ENCODE data around the gene FKBP1B. TPM values are rescaled to one million over a fixed set of nuclear protein-coding genes. Genes with fewer than 3 reads are reported as not detected.
A peak's percentile ranks its signal among the peaks of the same experiment; 100 is the strongest.

The FKBP1B gene
- total and polyA plus RNA-seq, 10 donors, result 2.4 to 5.1 (median 3.5) TPM

GRCh38 chr2:24072259-24072658, 22.7 kb downstream of the FKBP1B start:
- Histone ChIP-seq H3K27me3 (replicated peaks in 1 of 7) (no peaks in the 10 kb centered on the region), H3K9me3 (no peaks in the 10 kb centered on the region), H3K27ac (no peak overlapping the region), H3K4me3 (no peak overlapping the region), H3K4me1 (peaks cover 5 to 58% (median 28%) of the 10 kb centered on the region in 6 donors), H3K36me3 (peaks cover 0 to 72% (median 51%) of the 10 kb centered on the region in 6 donors)
- TF ChIP-seq POLR2A (IDR thresholded peaks at IDR 0.05), result no peak
- no peak for TF ChIP-seq CTCF (IDR thresholded peaks at IDR 0.05 in 8 of 11, conservative IDR thresholded peaks at IDR 0.05 in 3 of 11)
- TF ChIP-seq POLR2AphosphoS5 (IDR thresholded peaks at IDR 0.05), result no peak
- no peak for DNase-seq
- intact Hi-C loops (cut with DNase I; ENCODE audit: low total_unique reads), result no loop called here
- 80 to 98% (median 91%) methylated on average over 4 of the region's 4 CpGs for WGBS, 5 donors

- intact Hi-C loops (cut with DNase I; ENCODE audit: low total_unique reads), result no loop called here
- peaks cover 11 to 71% (median 37%) of the 10 kb centered on the region in 6 donors for H3K4me1 ChIP-seq
- TF ChIP-seq POLR2AphosphoS5 (IDR thresholded peaks at IDR 0.05) (no peak), CTCF (IDR thresholded peaks at IDR 0.05 in 8 of 11, conservative IDR thresholded peaks at IDR 0.05 in 3 of 11) (no peak), POLR2A (IDR thresholded peaks at IDR 0.05) (no peak)
- H3K27ac ChIP-seq, result no peak overlapping the region
- WGBS, 5 donors, result 81 to 90% (median 85%) methylated on average over 6 of the region's 6 CpGs
- H3K9me3 ChIP-seq, result no peaks in the 10 kb centered on the region
- no peak for DNase-seq
- no peaks in the 10 kb centered on the region for H3K27me3 ChIP-seq (replicated peaks in 1 of 7)
- H3K4me3 ChIP-seq, result no peak overlapping the region
- H3K36me3 ChIP-seq, result peaks cover 0 to 58% (median 36%) of the 10 kb centered on the region in 6 donors
Measured at GRCh38 chr2:24073816-24074215, 24.3 kb downstream of the FKBP1B start.

GRCh38 chr2:24075259-24075658, 25.7 kb downstream of the FKBP1B start:
- H3K4me3 ChIP-seq, result peak overlapping the region; percentile 54 to 86 (median 70)
- peaks cover 0 to 58% (median 28%) of the 10 kb centered on the region in 6 donors for H3K36me3 ChIP-seq
- H3K27ac ChIP-seq, result peak overlapping the region in 7 of 8 donors; percentile 90 to 98 (median 95)
- H3K4me1 ChIP-seq, result peaks cover 11 to 60% (median 37%) of the 10 kb centered on the region in 6 donors
- 67 to 74% (median 69%) methylated on average over 5 of the region's 5 CpGs for whole genome bisulfite sequencing, 5 donors
- intact Hi-C loops (cut with DNase I; ENCODE audit: low total_unique reads), result no loop called here
- H3K9me3 ChIP-seq, result no peaks in the 10 kb centered on the region
- no peak for DNase-seq
- no peaks in the 10 kb centered on the region for H3K27me3 ChIP-seq (replicated peaks in 1 of 7)
- TF ChIP-seq CTCF (IDR thresholded peaks at IDR 0.05 in 8 of 11, conservative IDR thresholded peaks at IDR 0.05 in 3 of 11), result no peak
- no peak for TF ChIP-seq POLR2A (IDR thresholded peaks at IDR 0.05)
- no peak for TF ChIP-seq POLR2AphosphoS5 (IDR thresholded peaks at IDR 0.05)

- peak; percentile 100 for DNase-seq
- Histone ChIP-seq H3K27ac (peak within 1 kb of the TSS; percentile 43 to 98 (median 94)), H3K4me3 (peak within 1 kb of the TSS; percentile 54 to 86 (median 70)), H3K27me3 (replicated peaks in 1 of 7) (no peaks in the 10 kb centered on the region), H3K4me1 (peaks cover 11 to 64% (median 37%) of the 10 kb centered on the region in 6 donors), H3K9me3 (no peaks in the 10 kb centered on the region), H3K36me3 (peaks cover 0 to 58% (median 26%) of the 10 kb centered on the region in 6 donors)
- TF ChIP-seq CTCF (IDR thresholded peaks at IDR 0.05 in 8 of 11, conservative IDR thresholded peaks at IDR 0.05 in 3 of 11) (peak in 3 of 11 experiments; percentile 15 to 27 (median 20)), POLR2AphosphoS5 (IDR thresholded peaks at IDR 0.05) (peak; percentile 89 to 95 (median 91)), POLR2A (IDR thresholded peaks at IDR 0.05) (peak; percentile 18 to 37 (median 36))
- 0 to 1% (median 1%) methylated on average over 40 to 64 of the region's 64 CpGs for WGBS, 5 donors
- intact Hi-C loops (cut with DNase I; ENCODE audit: low total_unique reads), result no loop called here
Measured at GRCh38 chr2:24075915-24076848, 26.6 kb downstream of the FKBP1B start, which contains the start of gene SF3B6. TSS of gene SF3B6 (minus strand) at chr2:24076326. CDS start at chr2:24076229, 97 bp downstream.

Data from spleen (tissue), 11 donors.